ENCODE results near the gene PRSS53. TPM values are rescaled to one million over a fixed set of nuclear protein-coding genes. Genes with fewer than 3 reads are reported as not detected.

Gene PRSS53
- total RNA-seq, 2 experiments from 2014 or later = 3.7 to 5.7 TPM

DNA sequence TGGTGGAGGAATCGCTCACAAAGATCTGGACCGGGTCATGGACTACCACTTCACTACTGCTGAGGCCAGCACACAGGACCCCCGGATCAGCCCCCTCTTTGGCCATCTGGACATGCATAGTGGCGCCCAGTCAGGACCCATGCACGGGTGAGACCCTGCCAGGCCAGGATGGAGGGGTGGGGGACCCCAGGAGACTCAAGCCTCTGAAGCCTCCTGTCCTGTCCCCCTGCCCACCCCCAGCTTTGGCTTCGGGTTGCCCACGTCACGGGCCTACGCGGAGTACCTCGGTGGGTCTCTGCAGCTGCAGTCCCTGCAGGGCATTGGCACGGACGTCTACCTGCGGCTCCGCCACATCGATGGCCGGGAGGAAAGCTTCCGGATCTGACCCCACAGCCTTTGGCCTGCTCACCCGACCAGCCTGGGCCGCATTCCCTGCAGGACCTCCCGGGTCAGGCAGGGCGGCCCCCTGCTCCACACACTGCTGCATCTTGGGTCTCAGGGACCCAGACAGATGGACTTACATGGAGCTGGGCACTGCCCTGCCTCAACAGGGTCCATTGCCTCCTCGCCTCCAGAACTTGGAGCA is 23.2 kb upstream of the PRSS53 start:
- no peak overlapping the region for H3K4me3 ChIP-seq (ENCODE audit: low read depth, low read length, poor library complexity, severe bottlenecking)
- no peak overlapping the region for H3K27ac ChIP-seq (ENCODE audit: low read depth, low read length, poor library complexity, severe bottlenecking)
- no peaks in the 10 kb centered on the region for H4K20me1 ChIP-seq (ENCODE audit: insufficient read depth, low read length)
- TSS peak; percentile 42 for BruUV-seq (replicated peaks)
- peaks cover 33% of the 10 kb centered on the region for H3K36me3 ChIP-seq (ENCODE audit: insufficient read depth, low read length)
- intact Hi-C loops (cut with micrococcal nuclease; ENCODE audit: unreplicated experiment) = loop anchor here (10.0 kb wide), 1 partner anchor 343 kb away; the partner anchor contains the start of gene ARMC5
- H3K79me2 ChIP-seq (ENCODE audit: insufficient read depth, low read depth, low read length) = no peaks in the 10 kb centered on the region
- TF ChIP-seq, protein P1, sequence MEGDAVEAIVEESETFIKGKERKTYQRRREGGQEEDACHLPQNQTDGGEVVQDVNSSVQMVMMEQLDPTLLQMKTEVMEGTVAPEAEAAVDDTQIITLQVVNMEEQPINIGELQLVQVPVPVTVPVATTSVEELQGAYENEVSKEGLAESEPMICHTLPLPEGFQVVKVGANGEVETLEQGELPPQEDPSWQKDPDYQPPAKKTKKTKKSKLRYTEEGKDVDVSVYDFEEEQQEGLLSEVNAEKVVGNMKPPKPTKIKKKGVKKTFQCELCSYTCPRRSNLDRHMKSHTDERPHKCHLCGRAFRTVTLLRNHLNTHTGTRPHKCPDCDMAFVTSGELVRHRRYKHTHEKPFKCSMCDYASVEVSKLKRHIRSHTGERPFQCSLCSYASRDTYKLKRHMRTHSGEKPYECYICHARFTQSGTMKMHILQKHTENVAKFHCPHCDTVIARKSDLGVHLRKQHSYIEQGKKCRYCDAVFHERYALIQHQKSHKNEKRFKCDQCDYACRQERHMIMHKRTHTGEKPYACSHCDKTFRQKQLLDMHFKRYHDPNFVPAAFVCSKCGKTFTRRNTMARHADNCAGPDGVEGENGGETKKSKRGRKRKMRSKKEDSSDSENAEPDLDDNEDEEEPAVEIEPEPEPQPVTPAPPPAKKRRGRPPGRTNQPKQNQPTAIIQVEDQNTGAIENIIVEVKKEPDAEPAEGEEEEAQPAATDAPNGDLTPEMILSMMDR (conservative IDR thresholded peaks at IDR 0.05; ENCODE audit: low read length) = no peak
- TF ChIP-seq EZH2phosphoT487 (IDR thresholded peaks at IDR 0.05; ENCODE audit: borderline replicate concordance, low read depth, low read length) = no peak
- H3K9me2 ChIP-seq (ENCODE audit: insufficient read depth, low read length) = no peaks in the 10 kb centered on the region
- DNase-seq (ENCODE audit: low spot score) = no peak
- POLR2A ChIA-PET = no interaction called here
- no peak overlapping the region for H2AFZ ChIP-seq (ENCODE audit: low read length)
- CTCF ChIA-PET (ENCODE audit: unreplicated experiment) = no interaction called here
- H3K4me1 ChIP-seq (ENCODE audit: insufficient read depth, low read length, poor library complexity, severe bottlenecking) = peaks cover 14% of the 10 kb centered on the region
- no peak overlapping the region for H3K4me2 ChIP-seq (ENCODE audit: low read length)
- no peaks in the 10 kb centered on the region for H3K9me3 ChIP-seq (ENCODE audit: low read length)

DNA sequence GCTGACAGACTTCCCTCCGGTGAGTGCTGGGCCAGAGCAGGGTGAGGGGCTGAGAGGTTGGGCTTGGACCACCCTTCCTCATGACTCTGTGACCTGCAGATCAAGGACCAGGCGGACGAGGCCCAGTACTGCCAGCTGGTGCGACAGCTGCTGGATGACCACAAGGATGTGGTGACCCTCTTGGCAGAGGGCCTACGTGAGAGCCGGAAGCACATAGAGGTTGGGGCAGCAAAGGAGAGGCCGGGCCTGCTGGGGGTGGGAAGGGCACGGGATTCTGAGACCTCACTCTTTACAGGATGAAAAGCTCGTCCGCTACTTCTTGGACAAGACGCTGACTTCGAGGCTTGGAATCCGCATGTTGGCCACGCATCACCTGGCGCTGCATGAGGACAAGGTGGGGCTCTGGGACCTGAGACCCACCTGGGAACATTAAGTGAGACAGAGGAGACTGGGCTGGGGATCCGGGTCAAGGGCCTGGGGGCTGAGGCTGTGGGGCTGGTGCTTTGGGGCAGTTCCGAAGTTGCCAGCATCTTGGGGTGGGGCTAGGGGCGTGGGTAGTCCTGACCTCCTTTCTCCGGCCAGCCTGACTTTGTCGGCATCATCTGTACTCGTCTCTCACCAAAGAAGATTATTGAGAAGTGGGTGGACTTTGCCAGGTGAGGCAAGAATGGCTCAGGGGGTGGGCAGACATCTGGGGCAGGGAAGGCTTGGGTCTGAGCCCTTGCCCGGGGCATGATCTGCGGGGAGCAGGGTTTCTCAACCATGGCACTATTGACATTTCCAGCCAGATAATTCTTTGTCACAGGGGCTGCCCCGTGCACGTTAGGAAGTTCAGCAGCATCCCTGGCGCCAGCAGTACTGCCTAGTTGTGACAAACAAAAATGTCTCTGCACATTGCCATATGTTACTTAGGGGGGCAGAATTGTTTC is 21.6 kb upstream of the PRSS53 start:
- no peak for DNase-seq (ENCODE audit: low spot score)
- H2AFZ ChIP-seq (ENCODE audit: low read length) = no peak overlapping the region
- peaks cover 18% of the 10 kb centered on the region for H3K4me1 ChIP-seq (ENCODE audit: insufficient read depth, low read length, poor library complexity, severe bottlenecking)
- H3K79me2 ChIP-seq (ENCODE audit: insufficient read depth, low read depth, low read length) = no peaks in the 10 kb centered on the region
- H3K27ac ChIP-seq (ENCODE audit: low read depth, low read length, poor library complexity, severe bottlenecking) = no peak overlapping the region
- H3K36me3 ChIP-seq (ENCODE audit: insufficient read depth, low read length) = peaks cover 33% of the 10 kb centered on the region
- intact Hi-C loops (cut with micrococcal nuclease; ENCODE audit: unreplicated experiment) = loop anchor here (10.0 kb wide), 1 partner anchor 344 kb away; the partner anchor contains the start of gene ARMC5
- BruUV-seq (replicated peaks) = no TSS peak
- H3K4me3 ChIP-seq (ENCODE audit: low read depth, low read length, poor library complexity, severe bottlenecking) = no peak overlapping the region
- H3K9me3 ChIP-seq (ENCODE audit: low read length) = no peaks in the 10 kb centered on the region
- CTCF ChIA-PET (ENCODE audit: unreplicated experiment) = no interaction called here
- H3K4me2 ChIP-seq (ENCODE audit: low read length) = no peak overlapping the region
- no peaks in the 10 kb centered on the region for H3K9me2 ChIP-seq (ENCODE audit: insufficient read depth, low read length)
- H4K20me1 ChIP-seq (ENCODE audit: insufficient read depth, low read length) = no peaks in the 10 kb centered on the region
- TF ChIP-seq, protein P1 (conservative IDR thresholded peaks at IDR 0.05; ENCODE audit: low read length) = no peak
- no peak for TF ChIP-seq EZH2phosphoT487 (IDR thresholded peaks at IDR 0.05; ENCODE audit: borderline replicate concordance, low read depth, low read length)
- POLR2A ChIA-PET = no interaction called here
